Neuronal stem cell (in vitro differentiated cells): Measurements from ENCODE around the gene POF1B.

ENCODE experiments used
- DNase-seq: peaks from one replicate; pipeline ENCODE4 v3.0.0-alpha.2; 2013; ENCODE audit warnings: low spot score
- H2AFZ ChIP-seq: one replicate; pipeline ENCODE4 v1.6.1; 2013; ENCODE audit warnings: mild to moderate bottlenecking, low read length, inconsistent platforms
- H2AK5ac ChIP-seq: 2 replicates; pipeline ENCODE4 v1.6.1; 2013; ENCODE audit warnings: low read depth, mild to moderate bottlenecking, inconsistent platforms, low read length, moderate library complexity, mixed read lengths
- H2BK120ac ChIP-seq: 2 replicates; pipeline ENCODE4 v1.6.1; 2013; ENCODE audit warnings: low read depth, mild to moderate bottlenecking, inconsistent platforms, low read length, moderate library complexity, mixed read lengths
- H2BK12ac ChIP-seq: one replicate; pipeline ENCODE4 v1.6.1; 2013; ENCODE audit warnings: low read length, inconsistent platforms
- H2BK15ac ChIP-seq: 2 replicates; pipeline ENCODE4 v1.6.1; 2013; ENCODE audit warnings: mild to moderate bottlenecking, low read length, inconsistent platforms, mixed read lengths
- H2BK5ac ChIP-seq: one replicate; pipeline ENCODE4 v1.6.1; 2013; ENCODE audit warnings: inconsistent platforms, mild to moderate bottlenecking, low read length, moderate library complexity
- H3K14ac ChIP-seq: one replicate; pipeline ENCODE4 v1.6.1; 2013; ENCODE audit warnings: low read length, inconsistent platforms
- H3K18ac ChIP-seq: 2 replicates; pipeline ENCODE4 v1.6.1; 2013; ENCODE audit warnings: low read length, inconsistent platforms
- H3K23ac ChIP-seq: 2 replicates; pipeline ENCODE4 v1.6.1; 2013; ENCODE audit warnings: low read depth, mild to moderate bottlenecking, mixed read lengths, low read length, inconsistent platforms; ENCODE audit not compliant: poor library complexity
- H3K27ac ChIP-seq: replicated peaks from 3 replicates; pipeline ENCODE4 v1.5.1; 2013; ENCODE audit warnings: low read length, inconsistent platforms
- H3K27me3 ChIP-seq, 3 experiments: 2 replicates each; pipeline ENCODE4 v1.6.1; 2013; ENCODE audit warnings: low read length in 3 of 3, mild to moderate bottlenecking in 2 of 3, inconsistent platforms in 1 of 3, low read depth in 1 of 3, mixed read lengths in 1 of 3, moderate library complexity in 1 of 3; ENCODE audit not compliant: control insufficient read depth in 3 of 3, insufficient read depth in 3 of 3
- H3K36me3 ChIP-seq, 2 donors: replicated peaks in 1 of 2; 2 replicates each; pipeline ENCODE4 v1.6.1; 2013; ENCODE audit warnings: low read length in 2 of 2; ENCODE audit not compliant: control insufficient read depth in 2 of 2, insufficient read depth in 2 of 2
- H3K4ac ChIP-seq: 2 replicates; pipeline ENCODE4 v1.6.1; 2013; ENCODE audit warnings: inconsistent platforms, mild to moderate bottlenecking, low read length, moderate library complexity
- H3K4me1 ChIP-seq, 2 donors: 1 replicate in 1 of 2; 2 replicates in 1 of 2; pipeline ENCODE4 v1.6.1; 2013; ENCODE audit warnings: low read length in 2 of 2, low read depth in 1 of 2; ENCODE audit not compliant: control insufficient read depth in 2 of 2, insufficient read depth in 1 of 2
- H3K4me2 ChIP-seq: one replicate; pipeline ENCODE4 v1.6.1; 2013; ENCODE audit warnings: mild to moderate bottlenecking, low read length, inconsistent platforms; ENCODE audit not compliant: insufficient read depth, poor library complexity, severe bottlenecking
- H3K4me3 ChIP-seq, 2 donors: 2 replicates each; pipeline ENCODE4 v1.5.1; 2013; ENCODE audit warnings: low read length in 2 of 2, mild to moderate bottlenecking in 2 of 2, inconsistent platforms in 1 of 2, moderate library complexity in 1 of 2
- H3K79me1 ChIP-seq: one replicate; pipeline ENCODE4 v1.6.1; 2013; ENCODE audit warnings: low read depth, mild to moderate bottlenecking, inconsistent platforms, low read length, moderate library complexity
- H3K9ac ChIP-seq: one replicate; pipeline ENCODE4 v1.6.1; 2013; ENCODE audit warnings: mild to moderate bottlenecking, low read depth, low read length, inconsistent platforms; ENCODE audit not compliant: poor library complexity
- H3K9me3 ChIP-seq, 2 donors: replicated peaks in 1 of 2; 2 replicates each; pipeline versions ENCODE3 to v1.6.1; 2013; ENCODE audit warnings: low read length in 2 of 2, mild to moderate bottlenecking in 2 of 2, inconsistent platforms in 1 of 2, low read depth in 1 of 2, mixed read lengths in 1 of 2, moderate library complexity in 1 of 2; ENCODE audit not compliant: control insufficient read depth in 2 of 2, insufficient read depth in 1 of 2
- H4K8ac ChIP-seq: one replicate; pipeline ENCODE4 v1.6.1; 2013; ENCODE audit warnings: low read depth, mild to moderate bottlenecking, inconsistent platforms, low read length, moderate library complexity
- H4K91ac ChIP-seq: one replicate; pipeline ENCODE4 v1.6.1; 2013; ENCODE audit warnings: low read length, low read depth, mild to moderate bottlenecking, inconsistent platforms; ENCODE audit not compliant: poor library complexity
- WGBS, 2 donors: extraction: QIAGEN DNeasy Blood & Tissue Kit; methylation state at CpG; one replicate each; pipeline ENCODE4 v1.1.7; 2013; ENCODE audit warnings: missing lambda C conversion rate in 2 of 2, mixed read lengths in 1 of 2; ENCODE audit not compliant: insufficient read length in 2 of 2, insufficient replicate concordance in 1 of 2; ENCODE audit errors: extremely low coverage in 2 of 2; 5-methylcytosine and 5-hydroxymethylcytosine counted together

Gene POF1B

GRCh38 chrX:85365370-85365995, 14.0 kb downstream of the POF1B start:
- H3K27ac ChIP-seq, result no peak overlapping the region
- H2BK12ac ChIP-seq, result no peak overlapping the region
- H4K91ac ChIP-seq, result no peak overlapping the region
- H3K9ac ChIP-seq, result no peak overlapping the region
- H3K23ac ChIP-seq, result no peak overlapping the region
- no peaks in the 10 kb centered on the region for H3K9me3 ChIP-seq
- H2BK120ac ChIP-seq, result no peak overlapping the region
- no peak overlapping the region for H2BK15ac ChIP-seq
- H3K4me2 ChIP-seq, result no peak overlapping the region
- H2AK5ac ChIP-seq, result no peak overlapping the region
- no peak overlapping the region for H3K18ac ChIP-seq
- H4K8ac ChIP-seq, result no peak overlapping the region
- DNase-seq, result no peak
- H3K4ac ChIP-seq, result no peak overlapping the region
- no peak overlapping the region for H2BK5ac ChIP-seq
- H3K4me1 ChIP-seq, result no peaks in the 10 kb centered on the region
- no peak overlapping the region for H3K14ac ChIP-seq
- H3K79me1 ChIP-seq, result no peaks in the 10 kb centered on the region
- no peak overlapping the region for H2AFZ ChIP-seq
- no peaks in the 10 kb centered on the region for H3K36me3 ChIP-seq
- H3K27me3 ChIP-seq, result no peaks in the 10 kb centered on the region
- no CpG with 5 or more reads among the region's 4 CpGs for WGBS, 2 donors
- H3K4me3 ChIP-seq, result no peak overlapping the region

DNA sequence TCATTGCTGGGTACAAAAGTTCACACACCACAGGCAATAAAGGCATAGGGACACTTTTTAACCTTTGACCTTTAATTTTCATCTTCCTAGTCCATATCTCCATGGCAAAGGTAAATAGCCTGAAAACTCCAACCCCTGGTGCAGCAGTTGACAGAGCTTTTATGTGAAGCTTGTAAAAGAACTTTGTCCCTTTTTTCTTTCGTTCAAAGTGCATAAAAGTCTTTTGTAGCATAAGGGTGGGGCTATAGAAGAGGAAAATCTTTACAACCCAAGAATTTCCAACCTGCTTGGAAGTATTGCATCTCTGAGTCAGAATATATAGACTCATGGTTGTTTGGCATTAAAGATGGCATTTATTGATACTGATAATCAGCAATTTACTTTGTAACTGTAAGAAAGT, 20.4 kb downstream of the POF1B start:
- no CpG with 5 or more reads among the region's 1 CpG for WGBS, 2 donors
- H3K4ac ChIP-seq, result no peak overlapping the region
- H2AFZ ChIP-seq, result no peak overlapping the region
- H3K27me3 ChIP-seq, result no peaks in the 10 kb centered on the region
- no peak overlapping the region for H4K8ac ChIP-seq
- H3K9ac ChIP-seq, result no peak overlapping the region
- H3K23ac ChIP-seq, result no peak overlapping the region
- H3K36me3 ChIP-seq, result no peaks in the 10 kb centered on the region
- no peak overlapping the region for H2BK15ac ChIP-seq
- no peak overlapping the region for H3K14ac ChIP-seq
- H3K9me3 ChIP-seq, result no peaks in the 10 kb centered on the region
- H4K91ac ChIP-seq, result no peak overlapping the region
- H3K4me1 ChIP-seq, result no peaks in the 10 kb centered on the region
- no peak for DNase-seq
- no peak overlapping the region for H2BK5ac ChIP-seq
- H3K18ac ChIP-seq, result no peak overlapping the region
- no peak overlapping the region for H3K4me2 ChIP-seq
- H3K79me1 ChIP-seq, result no peaks in the 10 kb centered on the region
- no peak overlapping the region for H2BK120ac ChIP-seq
- H3K27ac ChIP-seq, result no peak overlapping the region
- no peak overlapping the region for H3K4me3 ChIP-seq
- H2BK12ac ChIP-seq, result no peak overlapping the region
- no peak overlapping the region for H2AK5ac ChIP-seq

DNA sequence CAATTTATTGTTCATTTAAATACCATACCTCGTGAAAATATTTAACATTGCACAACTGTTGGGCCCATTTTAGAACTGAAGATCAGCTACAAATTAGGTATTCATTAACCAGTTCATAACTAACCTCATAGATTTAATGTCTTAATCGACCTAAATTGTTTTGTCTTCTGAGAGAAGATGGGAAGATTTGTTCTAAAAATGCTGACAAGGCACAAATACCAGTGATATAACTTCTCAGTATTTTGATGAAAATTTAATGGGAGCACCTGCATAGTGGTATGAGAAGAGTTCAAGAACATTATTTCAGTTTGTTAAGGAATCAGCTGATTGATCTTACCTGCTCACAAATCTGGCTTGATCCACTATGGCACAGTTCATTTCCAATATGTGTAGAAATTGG, 33.9 kb downstream of the POF1B start:
- no peaks in the 10 kb centered on the region for H3K36me3 ChIP-seq
- no peak overlapping the region for H3K27ac ChIP-seq
- no peak overlapping the region for H2AK5ac ChIP-seq
- H3K79me1 ChIP-seq, result no peaks in the 10 kb centered on the region
- no peaks in the 10 kb centered on the region for H3K27me3 ChIP-seq
- no peak overlapping the region for H3K18ac ChIP-seq
- no peak overlapping the region for H2BK120ac ChIP-seq
- H2BK5ac ChIP-seq, result no peak overlapping the region
- no peak for DNase-seq
- H3K4me1 ChIP-seq, result no peaks in the 10 kb centered on the region
- H2AFZ ChIP-seq, result no peak overlapping the region
- no peak overlapping the region for H2BK15ac ChIP-seq
- no peak overlapping the region for H4K8ac ChIP-seq
- H2BK12ac ChIP-seq, result no peak overlapping the region
- H3K9ac ChIP-seq, result no peak overlapping the region
- no peak overlapping the region for H3K14ac ChIP-seq
- H3K9me3 ChIP-seq, result no peaks in the 10 kb centered on the region
- H3K4ac ChIP-seq, result no peak overlapping the region
- no peak overlapping the region for H3K4me3 ChIP-seq
- WGBS, 2 donors, result no CpG with 5 or more reads among the region's 2 CpGs
- H3K23ac ChIP-seq, result no peak overlapping the region
- H4K91ac ChIP-seq, result no peak overlapping the region
- H3K4me2 ChIP-seq, result no peak overlapping the region

DNA sequence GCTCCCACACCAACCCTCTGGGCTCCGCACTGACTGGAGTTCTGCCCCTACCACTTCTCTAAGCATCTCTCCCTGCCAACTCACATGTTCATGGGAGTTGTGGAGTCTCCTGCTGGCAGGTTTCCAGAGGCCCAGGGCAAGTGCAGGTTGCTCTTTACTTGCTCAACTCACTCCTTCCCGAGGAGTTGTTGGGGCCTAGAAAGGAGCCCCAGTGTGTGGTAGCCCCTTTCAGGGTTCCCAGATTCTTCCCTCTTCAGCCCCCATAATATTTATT, 52.5 kb downstream of the POF1B start:
- H3K4me2 ChIP-seq, result no peak overlapping the region

More for the DNA sequence above, 52.5 kb downstream of the POF1B start:
- no peak overlapping the region for H3K4me3 ChIP-seq
- no peak overlapping the region for H2AFZ ChIP-seq
- H3K4ac ChIP-seq, result no peak overlapping the region
- H3K36me3 ChIP-seq, result no peaks in the 10 kb centered on the region
- H2BK120ac ChIP-seq, result no peak overlapping the region
- no peak overlapping the region for H4K8ac ChIP-seq
- no peak overlapping the region for H2AK5ac ChIP-seq
- H3K14ac ChIP-seq, result no peak overlapping the region
- no peak overlapping the region for H3K23ac ChIP-seq
- no peak overlapping the region for H2BK5ac ChIP-seq
- no peak overlapping the region for H2BK12ac ChIP-seq
- DNase-seq, result no peak
- H3K79me1 ChIP-seq, result no peaks in the 10 kb centered on the region
- no peaks in the 10 kb centered on the region for H3K27me3 ChIP-seq
- H3K9ac ChIP-seq, result no peak overlapping the region
- no peak overlapping the region for H4K91ac ChIP-seq
- WGBS, 2 donors, result no CpG with 5 or more reads among the region's 2 CpGs
- no peak overlapping the region for H2BK15ac ChIP-seq
- no peaks in the 10 kb centered on the region for H3K4me1 ChIP-seq
- no peak overlapping the region for H3K27ac ChIP-seq
- H3K9me3 ChIP-seq, result no peaks in the 10 kb centered on the region
- no peak overlapping the region for H3K18ac ChIP-seq
